ENCODE data around the gene CCDC74B.
"Not testable (repeated sequence)": the region's sequence is repeated elsewhere in the genome, so short reads cannot be mapped to it uniquely, and the experiment has no call there.

The CCDC74B gene

DNA sequence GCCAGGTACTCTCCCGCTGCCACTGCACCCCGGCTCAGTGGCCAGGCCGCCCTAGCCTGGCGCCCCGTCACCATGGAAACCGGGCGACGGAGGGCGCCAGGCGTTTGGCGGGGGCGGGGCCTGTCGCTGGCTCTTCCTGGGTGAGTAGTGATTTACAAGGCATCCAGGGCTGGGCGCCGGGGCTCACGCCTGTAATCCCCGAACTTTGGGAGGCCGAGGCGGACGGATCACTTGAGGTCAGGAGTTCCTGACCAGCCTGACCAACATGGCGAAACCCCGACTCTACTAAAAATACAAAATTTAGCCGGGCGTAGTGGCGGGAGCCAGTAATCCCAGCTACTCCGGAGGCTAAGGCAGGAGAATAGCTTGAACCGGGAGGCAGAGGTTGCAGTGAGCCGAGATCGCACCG, at the start of gene CCDC74B:
CCDC74B (minus strand) TSS at position 107 of the 409 bp plus-strand sequence. CDS start 116 bp downstream, outside the sequence.
- peak; percentile 64 for DNase-seq

DNA sequence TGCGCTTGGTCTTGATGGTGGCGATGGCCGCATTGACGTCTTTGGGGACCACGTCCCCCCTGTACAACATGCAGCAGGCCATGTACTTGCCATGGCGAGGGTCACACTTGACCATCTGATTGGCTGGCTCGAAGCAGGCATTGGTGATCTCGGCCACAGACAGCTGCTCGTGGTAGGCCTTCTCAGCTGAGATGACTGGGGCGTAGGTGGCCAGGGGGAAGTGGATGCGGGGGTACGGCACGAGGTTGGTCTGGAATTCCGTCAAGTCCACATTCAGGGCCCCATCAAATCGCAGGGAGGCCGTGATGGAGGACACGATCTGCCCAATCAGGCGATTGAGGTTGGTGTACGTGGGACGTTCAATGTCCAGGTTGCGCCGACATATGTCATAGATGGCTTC, 48.9 kb upstream of the CCDC74B start:
- not testable (repeated sequence) for DNase-seq

DNA sequence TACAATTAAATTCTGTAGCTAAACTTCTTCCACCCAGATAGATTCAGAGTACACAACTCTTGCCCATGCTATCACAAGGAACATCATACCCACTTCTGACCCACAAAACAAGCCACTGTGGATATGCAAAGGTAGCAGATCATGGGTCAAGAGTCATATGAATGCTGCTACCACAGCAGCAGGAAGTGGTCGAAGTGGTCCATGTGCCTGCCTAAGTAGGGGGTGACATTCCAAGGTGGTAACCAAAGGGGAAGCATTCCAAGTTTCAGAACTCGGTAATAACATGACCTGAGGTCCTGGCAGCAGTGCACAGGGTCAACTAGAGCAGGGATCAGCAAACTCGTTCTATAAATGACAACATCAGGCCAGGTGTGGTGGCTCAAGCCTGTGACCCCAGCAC, 47.5 kb upstream of the CCDC74B start:
- DNase-seq = not testable (repeated sequence)

DNA sequence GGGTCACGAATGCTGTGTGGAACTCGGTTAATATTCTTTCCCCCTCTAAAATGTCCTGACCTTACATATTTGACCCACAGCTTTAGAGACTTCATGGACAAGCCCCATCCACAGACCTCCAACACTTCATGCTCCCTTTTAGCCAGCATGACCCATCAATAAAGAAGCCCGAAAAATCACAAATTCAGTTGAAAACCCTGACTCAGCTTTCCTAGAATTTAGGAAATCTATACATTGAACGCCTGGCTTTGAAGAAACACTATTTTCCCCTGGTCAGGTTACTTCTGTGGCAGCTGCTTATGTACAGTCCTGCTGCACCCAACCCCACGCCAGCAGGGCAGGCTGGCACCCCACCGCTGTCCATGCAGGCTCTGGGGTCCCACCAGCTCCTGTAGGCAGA, 46.4 kb upstream of the CCDC74B start:
- not testable (repeated sequence) for DNase-seq

DNA sequence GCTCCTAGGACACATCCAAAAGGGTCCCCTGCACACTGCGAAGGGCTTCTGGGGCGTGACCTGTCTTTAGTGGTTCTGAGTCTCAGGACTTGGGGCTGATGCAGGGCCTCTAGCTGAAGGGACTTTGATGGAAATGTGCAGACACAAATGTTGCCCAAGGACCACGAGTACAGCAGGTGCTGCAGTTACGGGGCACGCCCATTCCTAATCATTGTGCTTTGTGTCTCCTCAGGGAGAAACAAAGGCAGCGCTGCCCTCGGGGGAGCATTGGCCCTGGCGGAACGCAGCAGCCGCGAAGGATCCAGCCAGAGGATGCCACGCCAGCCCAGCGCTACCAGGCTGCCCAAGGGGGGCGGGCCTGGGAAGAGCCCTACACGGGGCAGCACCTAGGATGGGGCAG, 45.3 kb upstream of the CCDC74B start:
- DNase-seq = no peak

DNA sequence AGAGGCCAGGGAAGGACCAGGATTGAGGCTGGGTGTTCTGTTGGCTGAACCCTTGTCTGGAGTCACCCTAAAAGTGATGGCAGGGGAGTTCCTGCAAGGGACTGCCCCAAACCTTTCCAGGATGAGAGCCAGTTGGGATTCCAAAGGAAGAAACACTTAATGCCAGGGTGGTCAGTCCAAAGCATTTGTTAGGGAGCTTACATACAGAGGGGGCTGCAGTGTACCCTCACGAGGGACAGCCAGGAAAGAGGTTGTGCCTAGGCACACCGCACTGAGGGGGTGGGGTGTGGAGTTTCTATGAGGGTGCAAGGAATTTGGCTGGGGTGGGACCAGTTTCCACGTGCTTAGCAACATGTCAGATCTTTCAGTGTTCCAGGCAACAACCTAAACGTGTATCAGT, 44.0 kb upstream of the CCDC74B start:
- not testable (repeated sequence) for DNase-seq

DNA sequence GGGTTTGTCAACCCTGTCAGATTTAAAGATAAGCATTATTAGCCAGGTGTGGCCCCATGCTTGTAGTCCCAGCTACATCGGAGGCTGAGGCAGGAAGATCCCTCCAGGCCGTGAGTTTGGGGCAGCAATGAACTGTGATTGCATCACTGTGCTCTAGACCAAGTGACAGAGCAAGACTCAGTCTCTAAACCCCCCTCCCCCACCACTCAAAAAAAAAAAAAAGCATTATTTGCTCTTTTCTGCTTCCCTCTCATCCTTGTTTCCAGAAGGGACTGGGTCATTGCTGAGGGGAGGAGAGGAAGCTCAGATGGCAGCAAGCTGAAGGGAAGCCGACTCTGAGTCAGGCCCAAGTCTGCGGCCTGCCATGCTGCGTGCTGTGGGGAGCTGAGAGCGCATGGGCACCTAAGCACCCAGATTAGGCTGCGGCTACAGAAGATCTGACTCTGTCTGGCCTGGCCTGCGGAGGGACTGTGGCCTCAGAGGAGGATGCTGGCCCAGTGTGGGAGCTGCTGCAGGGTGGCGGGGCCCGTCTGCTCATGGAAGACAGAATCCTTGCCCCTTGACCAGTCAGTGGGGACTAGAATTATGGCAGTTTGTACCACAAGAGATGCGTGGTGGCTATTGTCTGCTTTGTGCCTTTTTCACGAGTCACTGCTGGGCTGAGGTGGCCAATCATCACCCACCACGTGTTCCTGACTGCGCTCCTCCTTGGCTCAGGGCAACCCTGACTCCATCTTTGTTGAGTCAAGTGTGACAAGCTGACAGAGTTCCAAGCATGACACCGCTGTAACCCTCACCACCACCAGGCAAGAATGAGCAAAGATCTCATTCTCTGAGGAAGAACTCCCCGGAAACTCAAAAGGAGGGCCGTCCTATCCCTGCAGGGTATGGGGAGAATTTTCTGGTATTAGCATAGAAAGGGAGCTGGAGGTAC, 43.2 kb upstream of the CCDC74B start:
- DNase-seq = not testable (repeated sequence)

DNA sequence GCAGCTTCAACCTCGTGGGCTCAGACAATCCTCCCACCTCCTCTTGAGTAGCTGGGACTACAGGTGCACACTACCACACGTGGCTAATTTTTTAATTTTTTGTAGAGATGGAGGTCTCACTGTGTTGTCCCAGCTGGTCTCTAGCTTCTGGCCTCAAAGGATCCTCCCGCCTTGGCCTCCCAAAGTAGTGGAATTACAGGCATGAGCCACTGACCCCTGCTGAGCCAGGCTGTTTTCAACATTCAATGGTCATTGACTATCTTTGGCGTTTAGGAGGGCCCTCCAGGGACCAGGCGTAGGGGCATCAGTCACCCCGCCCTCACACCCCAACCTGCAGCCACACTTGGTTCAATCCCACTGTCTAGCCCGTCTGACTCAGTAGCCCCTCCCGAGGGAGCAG, 42.4 kb upstream of the CCDC74B start:
- no peak for DNase-seq

DNA sequence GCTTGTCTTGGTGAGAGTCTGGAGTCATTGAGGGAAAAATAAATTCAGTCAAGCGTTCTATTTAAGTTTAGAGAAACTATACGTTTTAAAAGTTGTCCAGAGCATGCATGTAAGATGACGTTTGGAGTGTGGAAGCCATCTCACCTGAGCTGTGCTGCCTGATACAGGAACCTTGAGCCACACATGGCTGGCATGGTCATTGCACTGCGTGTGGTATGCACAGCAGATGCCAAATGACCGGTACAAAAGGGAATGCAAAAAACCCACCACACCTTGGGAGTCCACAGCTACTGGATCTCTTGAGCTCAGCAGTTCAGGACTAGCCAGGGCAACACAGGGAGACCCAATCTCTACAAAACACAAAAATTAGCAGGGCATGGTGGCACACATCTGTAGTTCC, 41.5 kb upstream of the CCDC74B start:
- DNase-seq = no peak

DNA sequence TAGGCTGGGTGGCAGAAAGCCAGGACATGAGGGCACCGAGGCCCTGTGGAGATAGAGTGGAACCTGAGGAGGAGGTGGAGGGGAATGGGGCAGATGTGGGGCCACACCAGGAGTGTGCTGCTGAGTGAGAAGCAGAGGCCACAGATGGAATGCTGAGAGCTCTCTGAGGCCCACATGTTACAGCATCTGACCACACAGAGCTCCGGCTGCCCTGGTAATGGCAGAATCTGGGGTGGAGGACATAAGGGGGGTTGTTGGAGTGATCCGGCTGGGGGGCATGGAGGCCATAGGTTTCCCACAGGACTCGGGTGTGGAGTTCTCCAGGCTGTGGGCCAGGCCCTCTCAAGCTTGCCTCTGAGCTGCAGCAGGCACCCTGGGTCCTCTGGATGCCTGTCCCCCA, 41.0 kb upstream of the CCDC74B start:
- no peak for DNase-seq

DNA sequence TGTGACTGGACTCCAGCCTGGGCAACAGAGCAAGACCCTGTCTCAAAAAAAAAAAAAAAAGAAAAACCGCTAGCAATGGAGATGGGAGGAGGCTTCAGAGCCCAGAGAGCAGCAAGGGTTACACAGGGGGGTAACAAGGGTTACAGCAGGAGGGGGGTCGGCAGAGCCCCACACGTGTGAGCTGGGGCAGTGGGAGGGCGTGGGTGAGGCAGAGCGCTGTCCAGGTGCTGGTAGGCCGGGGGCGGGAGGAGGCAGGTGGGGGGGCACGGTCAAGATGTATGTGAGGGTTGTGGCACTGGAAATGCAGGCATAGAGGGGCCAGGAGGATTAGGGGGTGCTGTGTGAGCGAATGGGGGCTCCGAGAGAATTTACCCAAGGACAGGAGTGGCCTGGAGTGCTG, 40.5 kb upstream of the CCDC74B start:
- no peak for DNase-seq

DNA sequence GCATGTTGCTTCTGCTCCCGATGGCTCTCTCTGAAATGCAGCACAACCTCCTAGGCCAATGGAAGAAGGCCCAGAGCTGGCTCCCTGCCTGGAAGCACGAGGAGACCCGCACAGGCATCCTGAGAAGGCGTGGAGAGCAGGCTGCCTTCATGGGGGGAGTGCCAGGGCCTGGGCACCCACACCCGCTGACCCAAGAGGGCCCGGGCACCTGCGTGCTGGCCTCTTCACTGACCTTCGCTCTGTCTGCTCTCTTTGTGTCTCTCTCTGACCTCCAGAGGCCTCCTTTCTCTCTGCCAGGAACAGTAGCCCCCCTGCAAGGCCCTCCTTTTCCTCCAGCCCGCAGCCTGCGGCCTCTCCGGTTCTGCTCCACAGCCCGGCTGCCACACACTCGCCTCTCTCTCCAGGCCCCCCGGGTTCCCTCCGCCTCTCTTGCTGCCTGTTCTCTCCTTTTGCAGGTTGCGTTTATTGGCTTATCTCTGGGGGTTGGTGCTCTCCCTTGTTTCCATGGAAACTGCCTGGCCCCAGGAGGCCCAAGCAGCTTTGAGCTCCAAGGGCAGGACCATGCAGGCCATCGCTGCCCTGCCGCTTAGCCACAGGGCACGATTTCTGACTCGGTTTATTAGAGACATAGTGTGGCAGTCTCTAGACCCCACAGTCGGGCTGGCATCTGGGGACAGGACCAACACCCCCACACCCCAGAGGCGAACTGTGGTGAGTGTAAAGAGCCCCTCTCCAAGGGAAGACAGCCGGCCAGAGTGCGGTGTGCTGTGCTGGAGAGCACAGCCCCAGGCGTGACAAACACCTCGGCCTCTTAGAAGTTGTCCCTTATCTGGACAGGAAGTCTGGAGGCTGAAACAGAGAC, 38.8 kb upstream of the CCDC74B start:
- DNase-seq = no peak

DNA sequence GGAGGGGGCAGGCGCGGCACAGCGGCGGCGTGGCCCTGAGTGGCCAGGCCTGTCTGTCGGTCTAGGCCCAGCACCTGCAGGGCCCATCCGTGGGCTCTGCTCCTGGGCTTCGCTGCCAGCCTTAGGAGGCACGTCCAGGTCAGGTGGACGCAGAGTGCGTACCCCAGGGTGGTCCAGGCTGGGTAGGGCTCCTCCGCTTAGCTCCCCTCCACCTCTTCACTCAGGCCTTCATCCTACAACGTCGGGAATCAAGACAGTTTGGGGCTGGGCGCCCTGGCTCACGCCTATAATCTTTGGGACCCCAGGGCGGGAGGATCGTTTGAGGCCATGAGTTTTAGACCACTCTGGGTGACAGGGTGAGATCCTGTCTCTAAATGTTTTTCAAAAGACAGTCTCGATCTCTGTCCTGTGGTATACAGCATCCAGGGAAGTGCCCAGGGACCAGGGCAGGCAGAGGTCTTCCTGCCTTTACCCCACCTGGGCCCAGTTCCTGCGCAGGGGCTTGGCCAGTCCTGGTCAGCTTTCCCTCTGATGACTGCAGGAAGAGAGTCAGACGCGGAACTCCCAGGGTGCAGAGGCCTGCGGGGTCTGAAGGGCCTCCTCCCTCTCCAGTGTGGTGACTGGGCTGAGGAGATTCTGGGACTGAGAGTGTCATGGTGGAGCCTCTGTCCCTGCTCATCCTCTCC, 38.1 kb upstream of the CCDC74B start:
- DNase-seq = not testable (repeated sequence)

DNA sequence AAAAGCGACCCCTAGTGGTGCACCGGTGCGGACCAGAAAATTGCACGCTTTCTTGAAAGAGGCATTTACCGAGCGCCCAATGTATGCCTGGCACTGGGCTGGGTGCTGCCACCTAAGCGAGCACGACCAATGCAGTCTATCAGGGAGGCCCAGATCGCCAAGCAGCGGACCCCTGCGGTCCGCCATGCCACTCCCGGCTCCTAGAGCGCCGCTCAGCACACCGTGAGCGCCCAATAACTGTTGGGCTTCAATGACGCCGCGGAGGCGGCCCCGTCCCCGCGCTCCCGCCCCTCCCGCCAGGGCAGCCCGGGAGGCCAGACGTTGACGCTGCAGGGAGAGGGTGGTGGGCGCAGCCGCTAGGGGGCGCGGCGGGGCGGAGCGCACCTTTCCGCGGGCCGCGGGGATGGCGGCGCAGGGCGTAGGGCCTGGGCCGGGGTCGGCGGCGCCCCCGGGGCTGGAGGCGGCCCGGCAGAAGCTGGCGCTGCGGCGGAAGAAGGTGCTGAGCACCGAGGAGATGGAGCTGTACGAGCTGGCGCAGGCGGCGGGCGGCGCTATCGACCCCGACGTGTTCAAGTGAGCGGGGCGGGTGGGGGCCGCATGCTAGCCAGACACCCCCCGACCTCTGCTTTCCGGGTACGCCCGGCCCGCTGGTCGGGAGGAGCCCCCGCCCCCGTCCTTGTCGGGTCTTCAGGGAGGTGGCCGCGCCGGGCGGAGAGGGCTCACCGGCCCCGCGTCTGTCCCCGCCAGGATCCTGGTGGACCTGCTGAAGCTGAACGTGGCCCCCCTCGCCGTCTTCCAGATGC, 37.2 kb upstream of the CCDC74B start, which contains the start of gene MZT2B:
MZT2B (plus strand) TSS at position 383 of the 803 bp plus-strand sequence; CDS start at position 404, 21 bp downstream.
- peak; percentile 88 for DNase-seq

DNA sequence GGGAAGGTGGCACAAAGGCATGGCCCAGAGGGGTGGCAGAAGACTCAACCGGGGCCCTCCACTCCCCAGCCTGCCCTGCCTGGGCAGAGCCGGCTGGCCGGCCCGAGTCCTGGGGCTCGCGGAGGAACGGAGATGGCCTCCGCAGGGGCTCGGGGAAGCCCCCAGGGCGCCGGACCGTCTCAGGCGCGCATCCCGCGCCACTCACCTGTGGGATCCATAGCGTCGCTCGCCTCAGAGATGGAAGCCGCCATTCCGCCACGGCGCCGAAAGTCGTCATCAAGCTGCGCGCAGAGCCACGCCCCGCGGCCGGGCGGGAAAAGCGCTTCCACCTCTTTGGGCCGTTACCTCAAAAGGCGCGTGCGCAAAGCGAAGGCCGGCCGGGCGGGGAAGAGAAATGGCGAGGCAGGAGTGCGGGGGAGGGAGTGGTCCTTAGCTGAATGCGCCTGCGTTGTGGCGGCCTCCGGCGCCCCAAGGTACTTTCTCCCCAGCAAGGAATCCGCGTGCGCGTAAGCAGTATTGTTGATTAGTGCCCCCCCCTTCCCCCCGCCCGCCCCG, 36.5 kb upstream of the CCDC74B start, which contains the start of gene SMPD4:
SMPD4 (minus strand) TSS at position 278 of the 555 bp plus-strand sequence. CDS start 5,010 bp downstream, outside the sequence.
- peak; percentile 98 for DNase-seq

DNA sequence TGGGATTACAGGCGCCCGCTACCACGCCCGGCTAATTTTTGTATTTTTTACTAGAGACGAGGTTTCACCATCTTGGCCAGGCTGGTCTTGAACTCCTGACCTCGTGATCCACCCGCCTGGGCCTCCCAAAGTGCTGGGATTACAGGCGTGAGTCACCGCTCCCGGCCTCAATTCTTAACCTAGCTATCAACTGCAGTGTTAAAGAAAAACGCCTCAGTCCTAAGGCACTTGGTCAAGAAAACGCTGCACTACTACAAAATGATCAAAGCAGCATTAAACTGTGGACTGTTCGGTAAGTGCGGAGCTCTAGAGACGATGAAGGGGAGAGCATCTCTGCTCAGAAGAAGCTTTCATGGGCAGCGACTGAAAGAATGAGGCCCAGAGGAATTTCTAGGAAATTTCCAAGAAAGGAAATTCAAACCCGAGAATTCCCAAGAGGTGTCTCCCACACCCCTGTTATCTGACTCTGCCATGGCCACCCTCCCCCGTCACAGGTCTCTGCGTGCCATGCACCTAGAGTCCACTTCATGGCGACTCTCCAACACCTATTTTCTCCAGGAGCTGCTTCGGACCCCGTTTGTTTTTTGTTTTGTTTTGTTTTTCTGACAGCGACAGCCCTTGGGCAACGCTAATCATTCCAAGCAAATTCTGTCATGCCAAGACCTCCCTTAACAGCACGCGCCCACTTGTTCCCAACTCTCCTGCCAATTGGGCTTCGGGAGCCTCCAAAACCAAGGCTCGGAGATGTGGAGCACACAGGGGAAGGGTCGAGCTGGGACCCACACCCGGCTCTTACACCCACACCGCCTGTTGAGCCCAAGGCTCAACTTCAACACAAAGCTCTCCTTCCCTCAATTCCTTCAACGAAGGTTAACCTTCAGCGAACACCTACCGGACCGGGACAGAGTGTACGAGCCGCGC, 35.8 kb upstream of the CCDC74B start:
- DNase-seq = not testable (repeated sequence)

DNA sequence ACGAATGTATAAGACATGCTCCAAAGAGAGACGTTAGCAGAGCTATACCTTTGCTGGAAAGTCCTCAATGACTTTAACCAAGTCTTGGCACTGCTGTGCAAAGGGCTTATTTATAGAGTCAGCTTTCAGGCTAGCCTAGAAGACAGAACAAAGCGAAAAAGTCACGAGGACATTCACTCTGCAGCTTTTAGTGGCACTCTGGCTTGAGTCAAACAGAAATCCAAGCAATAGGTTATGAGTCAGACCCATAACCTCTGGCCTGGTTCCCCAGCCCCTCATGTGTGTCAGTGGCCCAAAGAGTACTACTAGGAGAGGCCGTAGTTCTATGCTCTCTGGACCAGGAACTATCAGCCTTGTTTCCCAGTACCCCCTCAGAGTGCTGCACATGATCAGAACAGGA, 30.0 kb upstream of the CCDC74B start:
- DNase-seq = not testable (repeated sequence)

DNA sequence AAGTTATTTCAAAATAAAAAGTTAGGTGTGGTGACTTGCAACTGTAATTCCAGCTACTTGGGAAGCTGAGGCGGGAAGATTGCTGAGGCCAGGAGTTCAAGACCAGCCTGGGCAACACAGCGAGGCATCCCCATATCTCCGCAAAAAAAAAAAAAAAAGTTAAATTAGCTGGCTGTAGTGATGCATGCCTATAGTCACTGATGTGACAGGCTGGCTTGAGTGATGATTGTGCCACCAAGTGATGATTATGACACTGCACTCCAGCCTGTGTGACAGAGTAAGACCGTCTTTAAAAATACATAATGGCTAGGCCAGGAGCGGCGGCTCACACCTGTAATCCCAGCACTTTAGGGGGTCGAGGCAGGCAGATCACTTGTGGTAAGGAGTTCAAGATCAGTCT, 25.0 kb upstream of the CCDC74B start:
- DNase-seq = no peak

DNA sequence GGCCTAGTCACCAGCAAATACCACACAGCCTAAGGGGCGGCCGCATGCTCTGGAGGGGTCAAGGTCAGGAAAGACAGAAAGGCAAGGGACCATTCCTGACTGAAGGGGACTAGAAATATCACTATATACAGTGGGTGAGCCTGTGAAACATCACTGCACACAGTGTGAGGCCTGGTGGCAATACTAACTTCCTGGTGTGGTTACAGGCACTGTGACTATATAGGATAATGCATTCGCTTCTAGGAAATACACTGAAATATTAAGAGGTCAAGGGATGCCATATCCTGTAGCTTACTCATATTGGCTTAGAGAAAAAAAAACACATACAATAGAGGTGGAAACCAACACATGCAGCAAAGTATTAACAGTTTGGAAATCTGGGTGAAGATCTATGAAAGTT, 24.3 kb upstream of the CCDC74B start:
- not testable (repeated sequence) for DNase-seq

DNA sequence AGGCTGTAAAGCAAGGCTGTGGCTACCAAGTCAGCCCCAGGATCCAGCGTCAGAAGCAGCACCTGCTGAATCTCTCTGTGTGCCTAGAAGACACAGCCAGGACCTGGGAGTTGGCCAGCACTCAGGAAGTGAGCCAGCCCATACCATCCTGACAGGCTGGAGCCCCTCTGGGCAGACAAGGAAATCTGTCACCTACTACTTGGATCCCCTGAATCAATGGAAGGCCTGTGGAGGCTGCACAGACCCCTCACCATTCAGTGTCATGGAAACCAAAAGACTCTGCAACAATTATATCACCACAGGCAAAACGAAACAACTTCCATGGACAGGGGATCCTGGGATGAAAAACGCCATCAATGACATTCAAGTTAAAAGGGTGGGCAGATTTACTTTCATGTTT, 21.7 kb upstream of the CCDC74B start:
- not testable (repeated sequence) for DNase-seq
